ENCODE measurements around the gene ERFL. TPM values are rescaled to one million over a fixed set of nuclear protein-coding genes. Genes with fewer than 3 reads are reported as not detected.

ERFL gene
- total and polyA plus RNA-seq, 2 donors (not counting 1 experiment from before 2014, with no cell fraction given), result 2.3 to 5.5 TPM

- Mint-ChIP-seq H3K4me1 (peaks cover 38% of the 10 kb centered on the region), H3K27ac (no peak overlapping the region), H3K9me3 (ENCODE audit: insufficient read depth) (no peaks in the 10 kb centered on the region), H3K27me3 (peaks cover 18% of the 10 kb centered on the region), H3K4me3 (peak overlapping the region; percentile 24)
- Histone ChIP-seq H3K4me2 (replicated peaks; ENCODE audit: low read depth, low read length, poor library complexity, severe bottlenecking) (peak overlapping the region; percentile 58), H3K79me2 (ENCODE audit: control insufficient read depth, insufficient read depth, low read length) (no peaks in the 10 kb centered on the region), H3K9ac (ENCODE audit: low read length) (no peak overlapping the region), H3K27me3 (replicated peaks in 1 of 4; ENCODE audit: control extremely low read depth in 1 of 4, control insufficient read depth in 3 of 4, insufficient read depth in 4 of 4, low read length in 3 of 4) (peaks cover 0 to 63% (median 39%) of the 10 kb centered on the region in 4 experiments), H2AFZ (ENCODE audit: insufficient read depth, low read depth, low read length, poor library complexity, severe bottlenecking) (no peak overlapping the region), H4K20me1 (ENCODE audit: control insufficient read depth, insufficient read depth, low read length, poor library complexity, severe bottlenecking) (peaks cover 54% of the 10 kb centered on the region), H3K4me1 (ENCODE audit: control insufficient read depth in 2 of 2, insufficient read depth in 2 of 2, low read length in 2 of 2) (peaks cover 44 to 46% of the 10 kb centered on the region in 2 donors), H3K36me3 (replicated peaks in 1 of 2; ENCODE audit: control extremely low read depth in 1 of 2, control insufficient read depth in 1 of 2, extremely low read depth in 1 of 2, insufficient read depth in 2 of 2, low read length in 1 of 2) (no peaks in the 10 kb centered on the region), H3K4me3 (ENCODE audit: control extremely low read depth in 1 of 5, extremely low read depth in 1 of 5, insufficient read depth in 1 of 5, low read depth in 2 of 5, low read length in 4 of 5) (no peak overlapping the region), H3K9me3 (ENCODE audit: control extremely low read depth in 1 of 3, control insufficient read depth in 2 of 3, insufficient read depth in 1 of 3, low read length in 2 of 3) (peaks cover 0 to 18% (median 0%) of the 10 kb centered on the region in 3 donors), H3K27ac (ENCODE audit: low read length in 2 of 2) (no peak overlapping the region)
- ATAC-seq (ENCODE audit: low read depth), result no peak
- 17% methylated on average over 21 of the region's 21 CpGs for WGBS (ENCODE audit: insufficient coverage)
- TF ChIP-seq EZH2 (IDR thresholded peaks at IDR 0.05; ENCODE audit: borderline replicate concordance, insufficient read depth, low read depth, low read length, poor library complexity, severe bottlenecking) (peak; percentile 67), CTCF (IDR thresholded peaks at IDR 0.05) (no peak)
- no peak for DNase-seq
- ChIA-PET POLR2A (no interaction called here), CTCF (no interaction called here)
- intact Hi-C loops (cut with micrococcal nuclease), result loop anchor here (2.0 kb wide), 1 partner anchor 15 kb away; the partner anchor contains the start of gene ERFL
Observed at GRCh38 chr19:41913538-41914423, 14.5 kb downstream of the ERFL start.
